DOHH2 (cell line): ENCODE data around the gene ANG.
A peak's percentile ranks its signal among the peaks of the same experiment; 100 is the strongest.

ENCODE experiments used
- H3F3A ChIP-seq: fragments of 200-600 bp; sonication (generic), shearing (Covaris generic); 2 replicates; pipeline ENCODE4 v1.6.0; 2016; ENCODE audit warnings: antibody characterized with exemption, mild to moderate bottlenecking; ENCODE audit not compliant: control insufficient read depth, insufficient read depth
- H3K27ac ChIP-seq: fragments of 200-600 bp; sonication (generic); 2 replicates; pipeline ENCODE4 v1.5.1; 2014; ENCODE audit warnings: low read depth, mild to moderate bottlenecking, low read length, moderate library complexity
- H3K27me3 ChIP-seq: fragments of 200-600 bp; sonication (generic); 2 replicates; pipeline ENCODE4 v1.6.1; 2014; ENCODE audit warnings: mild to moderate bottlenecking, low read length, mixed read lengths; ENCODE audit not compliant: control insufficient read depth
- H3K36me3 ChIP-seq: fragments of 200-600 bp; sonication (generic); 2 replicates; pipeline ENCODE4 v1.6.1; 2014; ENCODE audit warnings: mild to moderate bottlenecking, low read length, moderate library complexity, mixed read lengths; ENCODE audit not compliant: control insufficient read depth
- H3K4me1 ChIP-seq: fragments of 200-600 bp; sonication (generic); 2 replicates; pipeline ENCODE4 v1.6.1; 2014; ENCODE audit warnings: mild to moderate bottlenecking, low read length, mixed read lengths; ENCODE audit not compliant: control insufficient read depth
- H3K4me2 ChIP-seq: fragments of 200-600 bp; sonication (generic); 2 replicates; pipeline ENCODE4 v1.6.0; 2014; ENCODE audit warnings: mild to moderate bottlenecking, low read length, moderate library complexity
- H3K4me3 ChIP-seq: fragments of 200-600 bp; sonication (generic); 2 replicates; pipeline ENCODE4 v1.5.1; 2014; ENCODE audit warnings: mild to moderate bottlenecking, low read length, mixed read lengths
- H3K79me2 ChIP-seq: fragments of 200-600 bp; sonication (generic); 2 replicates; pipeline ENCODE4 v1.6.1; 2014; ENCODE audit warnings: mild to moderate bottlenecking, low read length, mixed read lengths; ENCODE audit not compliant: control insufficient read depth
- H3K9me2 ChIP-seq: fragments of 200-600 bp; sonication (generic); replicated peaks from 2 replicates; pipeline ENCODE4 v1.6.1; 2014; ENCODE audit warnings: mild to moderate bottlenecking, low read length, mixed read lengths; ENCODE audit not compliant: control insufficient read depth
- H3K9me3 ChIP-seq: fragments of 200-600 bp; sonication (generic); 2 replicates; pipeline ENCODE4 v1.6.1; 2014; ENCODE audit warnings: antibody characterized with exemption, low read length, mixed read lengths; ENCODE audit not compliant: control insufficient read depth, insufficient read depth
- H4K20me1 ChIP-seq: fragments of 200-600 bp; sonication (generic); 2 replicates; pipeline ENCODE4 v1.6.0; 2014; ENCODE audit warnings: low read depth, mild to moderate bottlenecking, antibody characterized with exemption, low read length, moderate library complexity; ENCODE audit not compliant: control insufficient read depth, insufficient read depth
- CTCF ChIP-seq: fragments of 200-600 bp; sonication (generic); IDR thresholded peaks from one replicate; pipeline ENCODE4 v1.5.1; 2014; ENCODE audit warnings: antibody characterized with exemption, mild to moderate bottlenecking, low read depth, low read length; ENCODE audit not compliant: poor library complexity, severe bottlenecking
- EZH2phosphoT487 ChIP-seq: fragments of 200-600 bp; sonication (generic); IDR thresholded peaks from 2 replicates; pipeline ENCODE4 v1.6.1; 2017; ENCODE audit warnings: borderline replicate concordance, mild to moderate bottlenecking, antibody characterized with exemption, low read length, moderate library complexity, mixed read lengths

The ANG gene

GRCh38 chr14:20681348-20682126, 7.0 kb upstream of the ANG start:
- H3K27ac ChIP-seq: peak overlapping the region; percentile 76

GRCh38 chr14:20682127-20682434, 6.5 kb upstream of the ANG start:
- H3K4me1 ChIP-seq: peaks cover 44% of the 10 kb centered on the region
- TF ChIP-seq CTCF: no peak
- no peak for TF ChIP-seq EZH2phosphoT487
- H3K9me3 ChIP-seq: no peaks in the 10 kb centered on the region

More at GRCh38 chr14:20681348-20682126, 7.0 kb upstream of the ANG start:
- Histone ChIP-seq H4K20me1 (no peaks in the 10 kb centered on the region), H3K79me2 (no peaks in the 10 kb centered on the region), H3K9me3 (no peaks in the 10 kb centered on the region), H3F3A (peaks cover 31% of the 10 kb centered on the region), H3K4me2 (peak overlapping the region; percentile 95), H3K9me2 (no peaks in the 10 kb centered on the region), H3K4me3 (peak overlapping the region; percentile 96), H3K36me3 (no peaks in the 10 kb centered on the region), H3K4me1 (peaks cover 44% of the 10 kb centered on the region), H3K27me3 (peaks cover 5% of the 10 kb centered on the region)
- TF ChIP-seq CTCF: no peak
- no peak for TF ChIP-seq EZH2phosphoT487

GRCh38 chr14:20682435-20683124, 6.0 kb upstream of the ANG start:
- peak overlapping the region; percentile 95 for H3K4me2 ChIP-seq
- no peaks in the 10 kb centered on the region for H4K20me1 ChIP-seq
- peak overlapping the region; percentile 76 for H3K27ac ChIP-seq
- H3K4me3 ChIP-seq: peak overlapping the region; percentile 96
- no peaks in the 10 kb centered on the region for H3K9me3 ChIP-seq
- H3F3A ChIP-seq: peaks cover 31% of the 10 kb centered on the region
- H3K9me2 ChIP-seq: no peaks in the 10 kb centered on the region
- no peaks in the 10 kb centered on the region for H3K79me2 ChIP-seq
- H3K27me3 ChIP-seq: no peaks in the 10 kb centered on the region; the same call in 1 of the 2 replicates
- no peaks in the 10 kb centered on the region for H3K36me3 ChIP-seq
- TF ChIP-seq CTCF (no peak), EZH2phosphoT487 (no peak)
- peaks cover 44% of the 10 kb centered on the region for H3K4me1 ChIP-seq

More at GRCh38 chr14:20682127-20682434, 6.5 kb upstream of the ANG start:
- no peaks in the 10 kb centered on the region for H4K20me1 ChIP-seq
- no peaks in the 10 kb centered on the region for H3K79me2 ChIP-seq
- H3K27ac ChIP-seq: peak overlapping the region; percentile 76
- H3K4me3 ChIP-seq: peak overlapping the region; percentile 96
- H3K4me2 ChIP-seq: peak overlapping the region; percentile 95
- no peaks in the 10 kb centered on the region; the same call in 1 of the 2 replicates for H3K27me3 ChIP-seq
- no peaks in the 10 kb centered on the region for H3K9me2 ChIP-seq
- no peaks in the 10 kb centered on the region for H3K36me3 ChIP-seq
- H3F3A ChIP-seq: peaks cover 31% of the 10 kb centered on the region
